NCI-H2171 (cell line): ENCODE results near the gene CTSW.
A peak's percentile ranks its signal among the peaks of the same experiment; 100 is the strongest.

Experiments used
- DNase-seq: peaks from one replicate; lab custom pipeline; 2025; lab: John Stamatoyannopoulos, UW

Gene CTSW

GRCh38 chr11:65868076-65868667 lies 11.5 kb upstream of the CTSW start:
- DNase-seq: no peak

DNA sequence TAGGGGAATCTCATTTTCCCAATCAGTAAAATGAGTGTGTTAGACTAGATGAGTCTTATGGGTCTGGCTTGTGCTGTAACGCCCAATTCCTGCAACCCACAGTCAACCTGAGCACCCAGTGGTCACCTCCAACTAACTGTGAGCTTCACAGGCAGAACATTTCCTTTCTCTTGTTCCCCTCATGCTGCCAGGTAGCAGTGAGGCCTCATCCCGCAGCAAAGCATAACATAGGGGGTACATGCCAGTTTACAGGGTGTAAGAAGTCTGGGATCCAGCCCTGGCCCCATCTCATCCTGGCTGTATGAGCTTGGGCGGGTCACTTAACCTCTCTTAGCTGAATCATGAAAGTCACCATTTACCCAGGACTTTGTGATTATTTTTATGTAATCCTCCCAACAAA lies 10.7 kb upstream of the CTSW start:
- no peak for DNase-seq

DNA sequence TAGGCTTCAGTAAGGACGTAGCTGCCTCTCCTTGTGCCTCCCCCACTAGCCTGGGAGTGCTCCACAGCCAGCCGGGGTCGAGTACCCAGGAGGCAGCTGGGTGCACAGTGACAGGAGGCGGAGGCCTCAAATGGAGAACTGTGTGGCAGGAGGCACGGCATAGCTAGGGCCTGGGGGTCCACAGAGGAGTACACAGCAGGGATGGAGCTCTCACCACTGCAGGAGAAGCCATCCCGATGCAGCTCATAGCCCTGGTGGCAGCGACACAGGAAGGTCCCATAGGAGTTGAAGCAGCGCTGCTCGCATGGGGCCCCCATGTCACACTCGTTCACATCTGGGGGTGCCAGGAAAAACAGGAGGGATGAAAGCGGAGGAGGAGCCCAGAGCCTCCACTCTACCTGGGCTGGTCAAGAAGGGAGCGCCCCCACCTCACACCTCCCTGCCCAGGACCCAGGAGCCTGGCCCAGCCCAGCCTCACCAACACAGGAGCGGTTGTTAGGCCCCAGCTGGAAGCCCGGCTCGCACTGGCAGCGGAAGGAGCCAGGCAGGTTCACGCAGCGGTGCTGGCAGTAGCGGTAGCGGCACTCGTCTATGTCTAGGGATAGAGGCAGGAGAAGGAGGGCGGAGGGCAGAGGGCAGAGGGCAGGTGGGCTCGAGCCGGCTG lies 9.9 kb upstream of the CTSW start:
- DNase-seq: no peak

GRCh38 chr11:65870307-65870658 lies 9.4 kb upstream of the CTSW start:
- no peak for DNase-seq

DNA sequence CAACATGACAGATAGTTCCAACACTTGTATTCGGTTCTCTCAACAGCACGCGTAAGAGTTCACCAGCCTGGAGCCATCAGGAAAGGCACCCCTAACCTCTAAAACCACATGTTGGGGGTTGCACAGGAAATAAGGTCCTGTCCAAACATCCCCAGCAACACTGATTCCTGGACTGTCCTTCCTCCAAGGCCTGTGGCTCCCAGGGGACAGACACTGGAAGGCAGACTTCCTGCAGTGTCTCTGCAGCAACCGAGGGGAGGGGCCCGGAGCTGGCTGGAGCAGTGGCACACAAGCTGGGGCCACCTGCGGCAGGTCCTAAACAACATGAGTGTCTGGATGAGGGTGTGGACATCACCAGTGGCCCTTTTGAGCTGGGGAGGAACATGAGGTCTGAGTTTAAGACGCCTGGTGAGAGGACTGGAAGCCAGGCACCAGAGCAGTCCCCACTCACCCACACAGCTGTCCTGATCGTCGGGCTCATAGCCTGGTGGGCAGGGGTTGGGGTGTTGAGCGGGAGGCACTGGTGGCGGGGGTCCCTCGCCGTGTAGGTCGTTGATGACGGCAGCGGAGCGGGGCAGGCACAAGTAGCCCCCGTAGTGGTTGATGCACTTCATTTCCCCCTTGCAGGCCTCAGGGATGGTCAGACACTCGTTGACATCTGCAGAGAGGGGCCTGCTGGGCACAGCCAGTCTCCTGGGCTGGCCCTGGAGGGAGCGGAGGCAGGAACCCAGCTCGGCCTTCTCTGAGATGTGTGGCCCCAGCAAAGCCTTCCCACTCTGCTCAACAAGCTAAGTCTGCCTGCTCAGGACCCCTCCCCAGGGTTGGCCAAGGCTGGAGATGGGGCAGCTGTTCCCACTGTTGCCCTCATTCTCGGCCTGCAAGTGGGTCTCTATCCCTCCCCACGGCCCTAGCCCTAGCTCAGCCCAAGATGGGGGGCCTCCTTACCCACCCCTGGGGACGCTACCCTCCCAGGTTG lies 8.6 kb upstream of the CTSW start:
- DNase-seq: no peak

GRCh38 chr11:65871811-65872548 lies 7.7 kb upstream of the CTSW start:
- DNase-seq: no peak

GRCh38 chr11:65872586-65873317 lies 6.9 kb upstream of the CTSW start, which contains the start of gene EFEMP2:
Gene EFEMP2 (minus strand): TSS chr11:65872800. CDS start chr11:65872354, 446 bp downstream.
- DNase-seq: no peak

GRCh38 chr11:65873318-65874156 lies 6.1 kb upstream of the CTSW start:
- peak; percentile 91 for DNase-seq

- no peak for DNase-seq
Measured at GRCh38 chr11:65880027-65880426, 390 bp downstream of the CTSW start.

- DNase-seq: no peak
Measured at GRCh38 chr11:65880844-65881421, 1.3 kb downstream of the CTSW start.

GRCh38 chr11:65882120-65883057 lies 2.8 kb downstream of the CTSW start:
- no peak for DNase-seq

- no peak for DNase-seq
Measured at GRCh38 chr11:65883058-65883761, 3.6 kb downstream of the CTSW start.

GRCh38 chr11:65883786-65884715 lies 4.4 kb downstream of the CTSW start:
- DNase-seq: no peak

GRCh38 chr11:65884716-65885092 lies 5.1 kb downstream of the CTSW start:
- DNase-seq: peak; percentile 32

GRCh38 chr11:65885231-65885630 lies 5.6 kb downstream of the CTSW start:
- DNase-seq: no peak

- no peak for DNase-seq
Measured at GRCh38 chr11:65885808-65886536, 6.3 kb downstream of the CTSW start.
